ENCODE results near the gene TMEM132C.

GRCh38 chr12:128698301-128698972, 431.5 kb downstream of the TMEM132C start:
- TF ChIP-seq CTCF (IDR thresholded peaks at IDR 0.05; ENCODE audit: extremely low read depth in 1 of 2, insufficient read depth in 1 of 2, low read depth in 1 of 2, low read length in 2 of 2), result no peak
- no peak for TF ChIP-seq EZH2 (IDR thresholded peaks at IDR 0.05; ENCODE audit: borderline replicate concordance, low read depth, low read length, severe bottlenecking)
- no peak for TF ChIP-seq POLR2A (IDR thresholded peaks at IDR 0.05; ENCODE audit: low read depth, low read length)
- no peak for TF ChIP-seq JUN (IDR thresholded peaks at IDR 0.05; ENCODE audit: borderline replicate concordance, insufficient read depth, insufficient read length, low read depth)

All from endothelial cell of umbilical vein (primary cell).